ENCODE data around the gene CCSER2.

GRCh38 chr10:84375011-84375410 is 46.6 kb downstream of the CCSER2 start:
- TF ChIP-seq, protein P1, sequence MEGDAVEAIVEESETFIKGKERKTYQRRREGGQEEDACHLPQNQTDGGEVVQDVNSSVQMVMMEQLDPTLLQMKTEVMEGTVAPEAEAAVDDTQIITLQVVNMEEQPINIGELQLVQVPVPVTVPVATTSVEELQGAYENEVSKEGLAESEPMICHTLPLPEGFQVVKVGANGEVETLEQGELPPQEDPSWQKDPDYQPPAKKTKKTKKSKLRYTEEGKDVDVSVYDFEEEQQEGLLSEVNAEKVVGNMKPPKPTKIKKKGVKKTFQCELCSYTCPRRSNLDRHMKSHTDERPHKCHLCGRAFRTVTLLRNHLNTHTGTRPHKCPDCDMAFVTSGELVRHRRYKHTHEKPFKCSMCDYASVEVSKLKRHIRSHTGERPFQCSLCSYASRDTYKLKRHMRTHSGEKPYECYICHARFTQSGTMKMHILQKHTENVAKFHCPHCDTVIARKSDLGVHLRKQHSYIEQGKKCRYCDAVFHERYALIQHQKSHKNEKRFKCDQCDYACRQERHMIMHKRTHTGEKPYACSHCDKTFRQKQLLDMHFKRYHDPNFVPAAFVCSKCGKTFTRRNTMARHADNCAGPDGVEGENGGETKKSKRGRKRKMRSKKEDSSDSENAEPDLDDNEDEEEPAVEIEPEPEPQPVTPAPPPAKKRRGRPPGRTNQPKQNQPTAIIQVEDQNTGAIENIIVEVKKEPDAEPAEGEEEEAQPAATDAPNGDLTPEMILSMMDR (IDR thresholded peaks at IDR 0.05), result peak; percentile 80
- TF ChIP-seq EZH2 (IDR thresholded peaks at IDR 0.05; ENCODE audit: borderline replicate concordance, insufficient read depth, low read depth, low read length, poor library complexity, severe bottlenecking), result no peak
